ENCODE measurements around the gene TENM3. TPM values are rescaled to one million over a fixed set of nuclear protein-coding genes. Genes with fewer than 3 reads are reported as not detected.

The TENM3 gene
- total RNA-seq, 1 experiment from 2014 or later, result 71.0 TPM

- TF ChIP-seq STAT6 (CRISPR knock-in tag; conservative IDR thresholded peaks at IDR 0.05; ENCODE audit: low read depth), result no peak
Measured at GRCh38 chr4:182839256-182839655, 596.1 kb downstream of the TENM3 start (continued).

GRCh38 chr4:182840108-182840507, 596.9 kb downstream of the TENM3 start:
- peaks cover 16% of the 10 kb centered on the region for H3K4me1 Mint-ChIP-seq
- 0 out of 2 replicates have a peak, but pooled peaks cover 4% of the 10 kb centered on the region for H3K9me3 Mint-ChIP-seq
- no peak for DNase-seq (ENCODE audit: low spot score)
- TF ChIP-seq GRHL2 (CRISPR knock-in tag; IDR thresholded peaks at IDR 0.05; ENCODE audit: insufficient replicate concordance, severe bottlenecking) (no peak), TCF7 (CRISPR knock-in tag; IDR thresholded peaks at IDR 0.05; ENCODE audit: low read depth) (no peak), ZMAT4 (CRISPR knock-in tag; IDR thresholded peaks at IDR 0.05) (no peak), SMAD3 (CRISPR knock-in tag; IDR thresholded peaks at IDR 0.05; ENCODE audit: borderline replicate concordance) (no peak), ATF6 (CRISPR knock-in tag; IDR thresholded peaks at IDR 0.05) (no peak), TEAD4 (CRISPR knock-in tag; IDR thresholded peaks at IDR 0.05) (no peak), ZNF425 (CRISPR knock-in tag; conservative IDR thresholded peaks at IDR 0.05) (no peak), HMGA2 (CRISPR knock-in tag; IDR thresholded peaks at IDR 0.05) (no peak), AFF4 (CRISPR knock-in tag; IDR thresholded peaks at IDR 0.05; ENCODE audit: borderline replicate concordance) (no peak), ZNF121 (CRISPR knock-in tag; IDR thresholded peaks at IDR 0.05) (no peak), ZNF219 (CRISPR knock-in tag; IDR thresholded peaks at IDR 0.05; ENCODE audit: borderline replicate concordance) (no peak), ATF1 (CRISPR knock-in tag; IDR thresholded peaks at IDR 0.05) (no peak), IRF1 (CRISPR knock-in tag; IDR thresholded peaks at IDR 0.05) (no peak)
- H3K36me3 Mint-ChIP-seq, result no peaks in the 10 kb centered on the region
- no peak overlapping the region for H3K27ac Mint-ChIP-seq
- no peak for ATAC-seq
- peaks cover 3% of the 10 kb centered on the region; the same call in 1 of the 2 replicates for H3K27me3 Mint-ChIP-seq (ENCODE audit: low read depth)
- ChIA-PET CTCF (interaction anchor here (3.0 kb wide), 1 partner anchor 85 kb away, joined by 10 read pairs; no protein-coding TSS in a partner anchor), POLR2A (no interaction called here)
- H3K4me3 Mint-ChIP-seq, result no peak overlapping the region
